Stomach smooth muscle (tissue), 2 donors: ENCODE data around the gene GRAMD2B.

Source experiments
- H3K27ac ChIP-seq: one replicate; pipeline ENCODE4 v1.7.0; 2013; ENCODE audit warnings: mild to moderate bottlenecking, low read length, inconsistent platforms
- H3K27me3 ChIP-seq, 2 donors: one replicate each; pipeline ENCODE4 v1.7.0; 2013; ENCODE audit warnings: low read length in 2 of 2; ENCODE audit not compliant: insufficient read depth in 2 of 2, control insufficient read depth in 1 of 2
- H3K36me3 ChIP-seq, 2 donors: one replicate each; pipeline ENCODE4 v1.7.0; 2013; ENCODE audit warnings: low read length in 2 of 2; ENCODE audit not compliant: control insufficient read depth in 2 of 2, insufficient read depth in 2 of 2
- H3K4me1 ChIP-seq: one replicate; pipeline ENCODE4 v1.7.0; 2013; ENCODE audit warnings: low read length; ENCODE audit not compliant: control insufficient read depth, insufficient read depth
- H3K4me3 ChIP-seq, 2 donors: one replicate each; pipeline ENCODE4 v1.7.0; 2013; ENCODE audit warnings: low read length in 2 of 2
- H3K9ac ChIP-seq, 2 donors: one replicate each; pipeline ENCODE4 v1.7.0; 2013; ENCODE audit warnings: low read length in 2 of 2, mild to moderate bottlenecking in 1 of 2
- H3K9me3 ChIP-seq, 2 donors: one replicate each; pipeline ENCODE4 v1.7.0; 2013; ENCODE audit warnings: low read length in 2 of 2; ENCODE audit not compliant: control insufficient read depth in 2 of 2
- donor health status: healthy.
- donor health status: Pancreatic carcinoma.

GRAMD2B gene

DNA sequence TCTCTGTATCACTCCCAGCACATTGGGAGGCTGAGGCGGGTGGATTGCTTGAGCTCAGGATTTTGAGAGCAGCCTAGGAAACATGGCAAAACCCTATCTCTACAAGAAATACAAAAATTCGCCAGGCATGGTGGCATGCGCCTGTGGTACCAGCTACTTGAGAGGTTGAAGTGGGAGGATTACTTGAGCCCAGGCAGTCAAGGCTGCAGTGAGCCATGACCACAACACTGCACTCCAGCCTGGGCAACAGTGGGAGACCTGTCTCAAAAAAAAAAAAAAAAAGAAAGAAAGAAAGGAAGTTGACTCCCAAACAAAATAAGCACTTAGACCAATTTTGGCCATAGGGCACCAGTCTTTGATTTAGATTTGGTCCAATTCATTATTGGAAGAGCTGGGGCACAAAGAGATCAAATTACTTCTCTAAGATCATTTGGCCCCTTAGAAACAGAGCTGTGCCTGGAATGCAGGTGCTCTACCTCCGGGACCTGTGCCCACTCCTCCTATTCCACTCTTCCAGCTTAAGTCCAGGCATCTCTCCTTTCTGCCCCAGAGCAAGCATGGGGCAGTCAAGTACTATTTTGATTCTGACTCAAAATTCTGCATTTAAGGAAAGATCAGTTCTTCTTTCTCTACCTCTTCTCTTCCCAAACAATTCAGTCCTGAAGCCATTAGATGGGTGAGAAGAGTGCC, 112.8 kb downstream of the GRAMD2B start:
- Histone ChIP-seq H3K27me3 (no peaks in the 10 kb centered on the region), H3K9ac (no peak overlapping the region), H3K4me1 (peaks cover 17% of the 10 kb centered on the region), H3K27ac (no peak overlapping the region), H3K4me3 (no peak overlapping the region), H3K36me3 (no peaks in the 10 kb centered on the region), H3K9me3 (no peaks in the 10 kb centered on the region)

DNA sequence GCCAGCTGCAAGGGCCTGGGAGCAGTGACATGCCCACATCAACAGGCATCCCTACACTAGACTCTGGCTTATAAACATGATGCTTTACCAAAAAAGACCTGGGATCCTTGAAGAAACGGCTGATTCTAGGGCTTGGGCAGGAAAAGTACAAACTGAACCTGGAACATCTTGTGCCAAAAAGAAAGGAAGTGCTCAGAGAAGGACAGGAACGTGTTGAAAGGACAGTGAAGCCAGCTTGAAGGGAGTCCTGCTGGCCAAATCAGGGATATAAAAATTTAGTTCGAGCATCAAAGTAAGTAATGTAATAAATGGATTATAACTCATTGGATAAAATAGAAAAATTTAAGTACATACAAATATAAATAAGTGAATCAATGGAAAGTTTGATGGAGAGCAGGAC, 113.7 kb downstream of the GRAMD2B start:
- Histone ChIP-seq H3K36me3 (no peaks in the 10 kb centered on the region), H3K9ac (no peak overlapping the region), H3K27ac (no peak overlapping the region)

DNA sequence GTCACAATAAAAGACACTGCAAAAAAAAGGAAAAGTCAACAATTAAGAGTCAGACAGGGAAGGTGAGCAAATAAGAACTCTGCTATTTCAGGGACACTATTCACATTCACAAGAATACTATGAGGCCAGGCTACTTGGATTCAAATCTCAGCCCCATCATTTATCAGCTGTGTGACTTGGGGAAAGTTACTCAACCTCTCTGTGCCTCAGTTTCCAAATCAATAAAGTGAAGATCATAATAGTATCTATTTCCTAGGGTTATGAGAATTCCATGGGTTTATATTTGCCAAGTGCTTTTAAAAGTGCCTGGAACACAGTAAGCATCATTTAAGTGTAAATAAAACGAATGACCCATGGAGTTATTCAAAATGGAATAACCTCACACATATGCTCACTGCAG, 115.4 kb downstream of the GRAMD2B start:
- Histone ChIP-seq H3K4me3 (no peak overlapping the region), H3K36me3 (no peaks in the 10 kb centered on the region), H3K27ac (no peak overlapping the region), H3K4me1 (peaks cover 7% of the 10 kb centered on the region), H3K27me3 (no peaks in the 10 kb centered on the region), H3K9ac (no peak overlapping the region), H3K9me3 (no peaks in the 10 kb centered on the region)

More for the DNA sequence above, 113.7 kb downstream of the GRAMD2B start:
- no peaks in the 10 kb centered on the region for H3K27me3 ChIP-seq
- no peaks in the 10 kb centered on the region for H3K9me3 ChIP-seq
- peaks cover 11% of the 10 kb centered on the region for H3K4me1 ChIP-seq
- no peak overlapping the region for H3K4me3 ChIP-seq

DNA sequence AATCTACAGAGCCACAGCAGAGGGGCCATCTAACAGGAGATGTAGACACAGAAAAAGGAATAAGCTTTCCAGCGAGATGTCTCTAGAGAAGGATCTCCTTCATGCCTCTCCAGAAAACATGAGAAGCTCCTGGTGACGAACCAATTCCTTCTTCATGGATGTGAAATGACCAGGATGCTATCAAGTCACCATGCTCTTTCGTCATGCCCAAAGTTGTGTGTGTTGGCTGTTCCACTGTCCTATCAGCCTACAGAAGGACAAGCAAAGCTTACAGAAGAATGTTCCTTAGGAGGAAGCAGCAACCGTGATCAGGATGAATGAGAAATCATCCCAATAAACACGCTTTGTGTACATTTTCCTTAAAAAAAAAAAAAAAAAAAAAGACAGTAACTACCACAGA, 117.4 kb downstream of the GRAMD2B start:
- Histone ChIP-seq H3K9ac (no peak overlapping the region), H3K27ac (no peak overlapping the region), H3K4me3 (no peak overlapping the region), H3K4me1 (peaks cover 7% of the 10 kb centered on the region), H3K36me3 (peaks cover 0 to 3% of the 10 kb centered on the region in 2 donors), H3K27me3 (no peaks in the 10 kb centered on the region), H3K9me3 (no peaks in the 10 kb centered on the region)

DNA sequence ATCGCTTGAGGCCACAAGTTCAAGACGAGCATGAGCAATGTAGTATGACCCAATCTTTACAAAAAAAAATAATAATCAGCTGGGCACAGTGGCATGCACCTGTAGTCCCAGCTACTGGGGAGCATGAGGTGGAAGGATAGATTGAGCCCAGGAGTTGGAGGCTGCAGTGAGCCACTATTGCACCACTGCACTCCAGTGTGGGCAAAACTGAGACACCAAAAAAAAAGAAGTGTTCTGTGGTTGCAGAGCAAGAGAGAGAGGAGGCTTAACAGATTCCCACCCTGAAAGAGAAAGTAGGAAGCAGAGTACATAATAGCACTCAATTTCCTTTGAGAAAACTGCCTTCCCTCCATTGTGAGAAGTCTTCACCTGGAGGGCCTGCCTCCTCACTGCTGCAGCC, 119.2 kb downstream of the GRAMD2B start:
- Histone ChIP-seq H3K4me3 (no peak overlapping the region), H3K27ac (no peak overlapping the region), H3K36me3 (peaks cover 8 to 10% of the 10 kb centered on the region in 2 donors), H3K27me3 (no peaks in the 10 kb centered on the region), H3K4me1 (no peaks in the 10 kb centered on the region), H3K9ac (no peak overlapping the region), H3K9me3 (no peaks in the 10 kb centered on the region)

DNA sequence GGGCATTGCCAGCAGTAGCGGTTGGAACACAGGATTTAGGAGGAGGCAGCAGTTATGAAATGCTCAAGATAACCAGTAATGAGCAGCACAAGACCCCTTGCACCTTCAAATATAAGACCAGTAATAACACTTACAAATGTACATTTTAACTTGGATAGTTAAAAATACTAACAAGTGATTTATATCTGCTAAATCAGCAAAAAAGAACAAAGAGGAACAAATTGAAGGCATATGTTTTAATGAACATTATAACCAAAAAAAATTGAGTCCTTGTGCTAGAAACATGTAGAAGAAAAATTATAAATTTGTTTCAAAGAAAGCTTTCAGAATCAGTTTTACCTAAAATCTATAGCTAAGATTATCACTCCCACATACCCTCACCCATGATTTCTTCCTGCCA, 119.8 kb downstream of the GRAMD2B start:
- Histone ChIP-seq H3K9me3 (no peaks in the 10 kb centered on the region), H3K27me3 (no peaks in the 10 kb centered on the region), H3K27ac (no peak overlapping the region), H3K36me3 (peaks cover 10 to 12% of the 10 kb centered on the region in 2 donors), H3K9ac (no peak overlapping the region), H3K4me3 (no peak overlapping the region), H3K4me1 (no peaks in the 10 kb centered on the region)

DNA sequence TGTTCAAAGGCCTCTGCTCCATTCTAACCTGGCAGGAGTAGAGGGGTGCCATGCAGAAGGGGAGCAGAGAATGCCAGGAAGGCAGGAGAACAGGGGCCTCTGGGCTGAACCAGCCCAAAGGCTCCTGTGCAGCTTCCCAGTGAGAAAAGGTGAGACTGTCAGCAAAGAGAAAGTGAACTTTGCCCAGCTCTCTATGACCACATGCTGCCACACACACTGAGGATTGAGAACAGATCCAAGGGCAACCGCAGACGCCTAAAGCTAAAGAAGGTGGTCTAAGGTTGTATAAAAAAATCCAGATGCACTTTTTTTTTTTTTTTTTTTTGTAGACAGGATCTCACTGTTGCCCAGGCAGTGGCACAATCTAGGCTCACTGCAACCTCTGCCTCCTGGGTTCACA, 120.5 kb downstream of the GRAMD2B start:
- Histone ChIP-seq H3K9ac (no peak overlapping the region), H3K27ac (no peak overlapping the region), H3K36me3 (peaks cover 10 to 12% of the 10 kb centered on the region in 2 donors), H3K4me3 (no peak overlapping the region), H3K27me3 (no peaks in the 10 kb centered on the region), H3K9me3 (no peaks in the 10 kb centered on the region), H3K4me1 (no peaks in the 10 kb centered on the region)
